Measurements from ENCODE around the gene SRRM5.

- TF ChIP-seq POLR2A (IDR thresholded peaks at IDR 0.05; ENCODE audit: low read length) (no peak), GATA1 (IDR thresholded peaks at IDR 0.05; ENCODE audit: low read depth, low read length) (no peak)
Measured at GRCh38 chr19:43591904-43592772, 19.8 kb upstream of the SRRM5 start.
